Measurements from ENCODE around the gene FBXL12. TPM values are rescaled to one million over a fixed set of nuclear protein-coding genes. Genes with fewer than 3 reads are reported as not detected.
A peak's percentile ranks its signal among the peaks of the same experiment; 100 is the strongest.
"Not testable (repeated sequence)": the region's sequence is repeated elsewhere in the genome, so short reads cannot be mapped to it uniquely, and the experiment has no call there.

Gene FBXL12
- total RNA-seq, 2 experiments from 2014 or later, result 27.3 to 30.8 TPM

- H3K4me3 Mint-ChIP-seq, result peak overlapping the region; percentile 90
- DNase-seq (no peak), ATAC-seq (no peak)
- H3K9me3 Mint-ChIP-seq (ENCODE audit: low read depth), result no peaks in the 10 kb centered on the region
- H3K27me3 Mint-ChIP-seq, result no peaks in the 10 kb centered on the region
- H3K27ac Mint-ChIP-seq, result peak overlapping the region; percentile 92
- CTCF ChIA-PET, result interaction anchor here (1.2 to 1.5 kb wide), 3 partner anchors 15 to 166 kb away, joined by 3 to 10 read pairs (median 4); partner anchors contain the start of gene FBXL12
- H3K36me3 Mint-ChIP-seq, result peaks cover 17% of the 10 kb centered on the region
- peaks cover 30% of the 10 kb centered on the region for H3K4me1 Mint-ChIP-seq
Measured at GRCh38 chr19:9834307-9834725, 15.4 kb upstream of the FBXL12 start.

- Mint-ChIP-seq H3K27me3 (no peaks in the 10 kb centered on the region), H3K9me3 (ENCODE audit: low read depth) (no peaks in the 10 kb centered on the region), H3K36me3 (peaks cover 23% of the 10 kb centered on the region), H3K4me1 (peaks cover 28% of the 10 kb centered on the region), H3K4me3 (peak overlapping the region; percentile 96), H3K27ac (peak overlapping the region; percentile 98)
- no peak for DNase-seq
- CTCF ChIA-PET, result interaction anchor here (0.7 to 1.5 kb wide), 4 partner anchors 29 to 203 kb away, joined by 3 to 5 read pairs (median 4); no protein-coding TSS in a partner anchor
- no peak for ATAC-seq
Measured at GRCh38 chr19:9828551-9829063, 9.7 kb upstream of the FBXL12 start.

- peak within 1 kb of the TSS; percentile 98 for H3K27ac Mint-ChIP-seq
- no peaks in the 10 kb centered on the region for H3K9me3 Mint-ChIP-seq (ENCODE audit: low read depth)
- no peaks in the 10 kb centered on the region for H3K27me3 Mint-ChIP-seq
Measured at GRCh38 chr19:9827289-9828238, 8.7 kb upstream of the FBXL12 start, which contains the start of gene UBL5. UBL5 (plus strand) TSS chr19:9827918; CDS start chr19:9828338, 420 bp downstream.

GRCh38 chr19:9823816-9824215 lies 4.9 kb upstream of the FBXL12 start:
- H3K4me1 Mint-ChIP-seq, result peaks cover 29% of the 10 kb centered on the region
- ATAC-seq (no peak), DNase-seq (no peak)
- peaks cover 12% of the 10 kb centered on the region for H3K36me3 Mint-ChIP-seq
- no peaks in the 10 kb centered on the region for H3K9me3 Mint-ChIP-seq (ENCODE audit: low read depth)
- CTCF ChIA-PET, result no interaction called here
- no peak overlapping the region for H3K4me3 Mint-ChIP-seq
- H3K27me3 Mint-ChIP-seq, result no peaks in the 10 kb centered on the region
- H3K27ac Mint-ChIP-seq, result no peak overlapping the region

More at GRCh38 chr19:9827289-9828238, 8.7 kb upstream of the FBXL12 start, which contains the start of gene UBL5:
- DNase-seq (peak; percentile 94), ATAC-seq (peak; percentile 98)
- peak within 1 kb of the TSS; percentile 96 for H3K4me3 Mint-ChIP-seq
- peaks cover 23% of the 10 kb centered on the region for H3K36me3 Mint-ChIP-seq
- peaks cover 29% of the 10 kb centered on the region for H3K4me1 Mint-ChIP-seq
- CTCF ChIA-PET, result interaction anchor here (0.7 to 1.6 kb wide), 5 partner anchors 8 to 202 kb away, joined by 3 to 9 read pairs (median 4); partner anchors contain the start of genes FBXL12 and PIN1

GRCh38 chr19:9820034-9820433 lies 1.2 kb upstream of the FBXL12 start:
- not testable (repeated sequence) for DNase-seq; ATAC-seq; H3K27me3 Mint-ChIP-seq; H3K9me3 Mint-ChIP-seq (ENCODE audit: low read depth)
- H3K4me3 Mint-ChIP-seq, result peak overlapping the region; percentile 86
- peaks cover 29% of the 10 kb centered on the region for H3K4me1 Mint-ChIP-seq
- H3K36me3 Mint-ChIP-seq, result peaks cover 22% of the 10 kb centered on the region
- CTCF ChIA-PET, result interaction anchor here (1.6 kb wide), 1 partner anchor 194 kb away, joined by 4 read pairs; no protein-coding TSS in a partner anchor
- H3K27ac Mint-ChIP-seq, result peak overlapping the region; percentile 92

- Mint-ChIP-seq H3K36me3 (peaks cover 27% of the 10 kb centered on the region), H3K4me3 (peak overlapping the region; percentile 86), H3K27ac (peak overlapping the region; percentile 92), H3K4me1 (peaks cover 29% of the 10 kb centered on the region), H3K9me3 (ENCODE audit: low read depth) (peaks cover 7% of the 10 kb centered on the region), H3K27me3 (no peaks in the 10 kb centered on the region)
- ATAC-seq, result no peak
- CTCF ChIA-PET, result interaction anchor here (0.6 to 2.0 kb wide), 4 partner anchors 7 to 1238 kb away, joined by 3 to 9 read pairs (median 4); partner anchors contain the start of gene PIN1
- DNase-seq, result no peak
Measured at GRCh38 chr19:9819596-9819909, 674 bp upstream of the FBXL12 start.

- Mint-ChIP-seq H3K27ac (peak overlapping the region; percentile 92), H3K27me3 (no peaks in the 10 kb centered on the region), H3K36me3 (peaks cover 33% of the 10 kb centered on the region), H3K4me3 (peak overlapping the region; percentile 86), H3K9me3 (ENCODE audit: low read depth) (peaks cover 9% of the 10 kb centered on the region), H3K4me1 (peaks cover 30% of the 10 kb centered on the region)
- ATAC-seq (no peak), DNase-seq (no peak)
- CTCF ChIA-PET, result interaction anchor here (0.6 to 2.0 kb wide), 7 partner anchors 8 to 613 kb away, joined by 3 to 9 read pairs (median 3); partner anchors contain the start of gene PIN1
Measured at GRCh38 chr19:9818175-9818733, 625 bp downstream of the FBXL12 start.

GRCh38 chr19:9811139-9811538 lies 7.7 kb downstream of the FBXL12 start:
- H3K9me3 Mint-ChIP-seq (ENCODE audit: low read depth), result peaks cover 6% of the 10 kb centered on the region
- H3K4me3 Mint-ChIP-seq, result no peak overlapping the region
- ATAC-seq, result no peak
- no peak overlapping the region for H3K27ac Mint-ChIP-seq
- no peak for DNase-seq
- H3K4me1 Mint-ChIP-seq, result peaks cover 6% of the 10 kb centered on the region
- H3K27me3 Mint-ChIP-seq, result no peaks in the 10 kb centered on the region
- H3K36me3 Mint-ChIP-seq, result peaks cover 42% of the 10 kb centered on the region
- CTCF ChIA-PET, result interaction anchor here (1.0 kb wide), 1 partner anchor 15 kb away, joined by 3 read pairs; no protein-coding TSS in a partner anchor

GRCh38 chr19:9808855-9809824 lies 9.7 kb downstream of the FBXL12 start:
- peak overlapping the region; percentile 18 for H3K27ac Mint-ChIP-seq
- H3K9me3 Mint-ChIP-seq (ENCODE audit: low read depth), result peaks cover 2% of the 10 kb centered on the region
- H3K4me3 Mint-ChIP-seq, result no peak overlapping the region
- peaks cover 31% of the 10 kb centered on the region for H3K36me3 Mint-ChIP-seq
- DNase-seq (no peak), ATAC-seq (no peak)
- CTCF ChIA-PET, result no interaction called here
- H3K27me3 Mint-ChIP-seq, result no peaks in the 10 kb centered on the region
- peaks cover 6% of the 10 kb centered on the region for H3K4me1 Mint-ChIP-seq

- Mint-ChIP-seq H3K27me3 (no peaks in the 10 kb centered on the region), H3K27ac (no peak overlapping the region), H3K4me1 (peaks cover 3% of the 10 kb centered on the region), H3K36me3 (peaks cover 28% of the 10 kb centered on the region), H3K9me3 (ENCODE audit: low read depth) (no peaks in the 10 kb centered on the region), H3K4me3 (no peak overlapping the region)
- CTCF ChIA-PET, result interaction anchor here (1.2 kb wide), 1 partner anchor 220 kb away, joined by 3 read pairs; no protein-coding TSS in a partner anchor
- DNase-seq, result no peak
- no peak for ATAC-seq
Measured at GRCh38 chr19:9806803-9807202, 12.1 kb downstream of the FBXL12 start.

- H3K27ac Mint-ChIP-seq, result no peak overlapping the region
- CTCF ChIA-PET, result no interaction called here
- no peaks in the 10 kb centered on the region for H3K27me3 Mint-ChIP-seq
- no peaks in the 10 kb centered on the region for H3K9me3 Mint-ChIP-seq (ENCODE audit: low read depth)
- H3K4me1 Mint-ChIP-seq, result peaks cover 19% of the 10 kb centered on the region
- peaks cover 15% of the 10 kb centered on the region for H3K36me3 Mint-ChIP-seq
- H3K4me3 Mint-ChIP-seq, result no peak overlapping the region
- ATAC-seq (no peak), DNase-seq (no peak)
Measured at GRCh38 chr19:9801976-9802375, 16.9 kb downstream of the FBXL12 start.

GRCh38 chr19:9799162-9799561 lies 19.7 kb downstream of the FBXL12 start:
- no peak overlapping the region for H3K4me3 Mint-ChIP-seq

More at GRCh38 chr19:9799162-9799561, 19.7 kb downstream of the FBXL12 start:
- no peaks in the 10 kb centered on the region for H3K9me3 Mint-ChIP-seq (ENCODE audit: low read depth)
- ATAC-seq, result peak; percentile 37
- peaks cover 9% of the 10 kb centered on the region for H3K36me3 Mint-ChIP-seq
- no peaks in the 10 kb centered on the region for H3K27me3 Mint-ChIP-seq
- no peak for DNase-seq
- CTCF ChIA-PET, result interaction anchor here (0.6 to 3.4 kb wide), 7 partner anchors 9 to 957 kb away, joined by 3 to 11 read pairs (median 5); no protein-coding TSS in a partner anchor
- peaks cover 27% of the 10 kb centered on the region for H3K4me1 Mint-ChIP-seq
- H3K27ac Mint-ChIP-seq, result peak overlapping the region; percentile 20

Data from activated CD8-positive, alpha-beta memory T cell treated with anti-CD3 and anti-CD28 coated beads, Interleukin-2, amount 10 ng/mL, durations not matched to agents 7 days and 5 days (primary cell).